T-cell (primary cell): ENCODE data around the gene REEP6. TPM values are rescaled to one million over a fixed set of nuclear protein-coding genes. Genes with fewer than 3 reads are reported as not detected.

Experiments used
- ATAC-seq, 4 experiments: fragments of 200-7000 bp in 3 of 4; fragments of 150-1000 bp in 1 of 4; cut with Tn5 transposase; replicated peaks in 1 of 4; 1 replicate in 3 of 4; 2 replicates in 1 of 4; pipeline ENCODE4 v1.10.0; 2021; ENCODE audit warnings: moderate library complexity in 3 of 4, mild to moderate bottlenecking in 2 of 4, moderate number of reproducible peaks in 1 of 4
- CTCF ChIA-PET, 2 donors: fragments of 300-600 bp; sonication (Branson Sonifier 250); formaldehyde crosslinking; loops; one replicate each; lab custom pipeline; 2022; ENCODE audit warnings: antibody characterized with exemption in 2 of 2; lab: Charles Lee
- POLR2A ChIA-PET, 2 donors: fragments of 300-600 bp; sonication (Branson Sonifier 250); formaldehyde crosslinking; loops; one replicate each; lab custom pipeline; 2022; ENCODE audit warnings: antibody characterized with exemption in 2 of 2; lab: Charles Lee
- DNase-seq, 35 experiments: peaks; one replicate each; pipeline versions ENCODE4 v3.0.0 to v3.0.0-alpha.2; 2013 to 2023
- H3K27ac ChIP-seq: one replicate; pipeline ENCODE4 v1.5.1; 2013; ENCODE audit warnings: low read length
- H3K27me3 ChIP-seq, 2 experiments: replicated peaks in 1 of 2; 1 replicate in 1 of 2; 2 replicates in 1 of 2; pipeline versions ENCODE4 v1.6.1 to v1.7.0; 2013; ENCODE audit warnings: low read length in 1 of 2, mixed read lengths in 1 of 2; ENCODE audit not compliant: control insufficient read depth in 2 of 2, insufficient read depth in 2 of 2; ENCODE audit errors: extremely low read depth in 1 of 2
- H3K36me3 ChIP-seq, 2 donors: 1 replicate in 1 of 2; 2 replicates in 1 of 2; pipeline versions ENCODE4 v1.6.1 to v1.7.0; 2013; ENCODE audit warnings: low read length in 1 of 2; ENCODE audit not compliant: control insufficient read depth in 2 of 2, insufficient read depth in 1 of 2; ENCODE audit errors: extremely low read depth in 1 of 2
- H3K4me1 ChIP-seq, 2 experiments: 1 replicate in 1 of 2; 2 replicates in 1 of 2; pipeline versions ENCODE4 v1.6.1 to v1.7.0; 2013; ENCODE audit warnings: low read length in 2 of 2, mixed read lengths in 1 of 2; ENCODE audit not compliant: insufficient read depth in 2 of 2, control insufficient read depth in 1 of 2; ENCODE audit errors: extremely low read depth in 1 of 2
- H3K4me3 ChIP-seq, 2 donors: 1 replicate in 1 of 2; 2 replicates in 1 of 2; pipeline versions ENCODE4 v1.5.1 to v1.7.0; 2013; ENCODE audit warnings: mild to moderate bottlenecking in 2 of 2, low read length in 1 of 2, moderate library complexity in 1 of 2; ENCODE audit not compliant: control insufficient read depth in 1 of 2; ENCODE audit errors: extremely low read depth in 1 of 2
- H3K9me3 ChIP-seq: 2 replicates; pipeline ENCODE4 v1.7.0; 2013
- H3K27ac Mint-ChIP-seq, 2 donors: one replicate each; pipeline ENCODE4 v1.8.0; 2020 to 2021; ENCODE audit warnings: mild to moderate bottlenecking in 2 of 2, mixed read lengths in 2 of 2
- H3K27me3 Mint-ChIP-seq, 2 donors: one replicate each; pipeline ENCODE4 v1.8.0; 2021 to 2022; ENCODE audit warnings: mixed read lengths in 2 of 2
- H3K36me3 Mint-ChIP-seq: one replicate; pipeline ENCODE4 v1.8.0; 2021; ENCODE audit warnings: mixed read lengths
- H3K4me1 Mint-ChIP-seq, 3 donors: one replicate each; pipeline ENCODE4 v1.8.0; 2020 to 2022; ENCODE audit warnings: mixed read lengths in 3 of 3, mild to moderate bottlenecking in 1 of 3
- H3K4me3 Mint-ChIP-seq, 3 donors: one replicate each; pipeline ENCODE4 v1.8.0; 2020 to 2022; ENCODE audit warnings: mild to moderate bottlenecking in 3 of 3, mixed read lengths in 3 of 3, moderate library complexity in 3 of 3
- H3K9me3 Mint-ChIP-seq, 3 donors: one replicate each; pipeline ENCODE4 v1.8.0; 2020 to 2022; ENCODE audit warnings: mixed read lengths in 3 of 3
- WGBS: methylation state at CpG from one replicate; pipeline ENCODE4 v1.1.5; 2013; ENCODE audit warnings: missing lambda C conversion rate; ENCODE audit not compliant: insufficient coverage; 5-methylcytosine and 5-hydroxymethylcytosine counted together
- total RNA-seq, 35 experiments: library from RNA in 6 of 35; stranded (reverse) in 6 of 35; fragments of 120-200 nt in 1 of 35; gene quantifications; one replicate each; pipeline versions ENCODE4 v1.2.1 to v1.2.4 and lab custom pipeline; 2013 to 2026

REEP6 gene
- total RNA-seq, 5 donors from 2014 or later (not counting 1 experiment from before 2014, with no cell fraction given), result 2.2 to 6.9 (median 5.5) TPM

DNA sequence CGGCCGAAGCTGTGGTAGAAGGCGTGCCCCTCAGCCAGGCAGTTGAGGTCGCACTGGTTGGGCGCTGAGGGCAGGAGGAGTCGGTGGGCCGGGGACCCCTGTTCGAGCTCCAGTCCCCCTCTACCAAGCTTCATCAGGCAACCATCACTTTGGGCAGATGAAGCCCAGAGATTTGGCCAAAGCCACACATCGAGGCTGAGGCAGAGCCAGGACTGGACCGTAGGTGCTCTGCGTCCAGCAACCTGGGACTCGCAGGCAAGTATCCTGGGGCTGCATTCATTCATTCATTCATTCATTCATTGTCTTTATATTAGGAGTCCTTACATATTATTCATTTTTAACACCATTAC is 17.5 kb downstream of the REEP6 start:
- Mint-ChIP-seq H3K4me1 (peaks cover 17 to 31% (median 18%) of the 10 kb centered on the region in 3 donors), H3K4me3 (peak overlapping the region in 2 of 3 donors; percentile 32 to 81), H3K27ac (peak overlapping the region in 1 of 2 donors; percentile 58), H3K27me3 (peaks cover 0 to 4% of the 10 kb centered on the region in 2 donors), H3K9me3 (no peaks in the 10 kb centered on the region), H3K36me3 (no peaks in the 10 kb centered on the region)
- H3K4me3 ChIP-seq, result no peak overlapping the region
- CTCF ChIA-PET, result interaction anchor here in 1 of 2 donors (0.7 kb wide), 1 partner anchor 17 kb away, joined by 3 read pairs; the partner anchor contains the start of gene REEP6
- H3K9me3 ChIP-seq, result no peaks in the 10 kb centered on the region
- DNase-seq, result no peak
- peak in 1 of 4 experiments; percentile 0 for ATAC-seq
- POLR2A ChIA-PET, result no interaction called here
- no peaks in the 10 kb centered on the region for H3K36me3 ChIP-seq
- 32% methylated on average over 8 of the region's 12 CpGs for WGBS
- no peak overlapping the region for H3K27ac ChIP-seq
- peaks cover 0 to 46% of the 10 kb centered on the region in 2 experiments for H3K4me1 ChIP-seq
- H3K27me3 ChIP-seq, result peaks cover 0 to 75% of the 10 kb centered on the region in 2 experiments

- H3K27ac ChIP-seq, result no peak overlapping the region
- H3K27ac Mint-ChIP-seq, result peak overlapping the region; percentile 11 to 31
- no peaks in the 10 kb centered on the region for H3K9me3 Mint-ChIP-seq
- H3K27me3 Mint-ChIP-seq, result peaks cover 0 to 4% of the 10 kb centered on the region in 2 donors
- peak overlapping the region in 1 of 3 donors; percentile 24 for H3K4me3 Mint-ChIP-seq
- H3K36me3 ChIP-seq, result no peaks in the 10 kb centered on the region
- 67% methylated on average over 6 of the region's 11 CpGs for WGBS
- ChIA-PET CTCF (no interaction called here), POLR2A (interaction anchor here in 1 of 2 donors (0.6 kb wide), 1 partner anchor 333 kb away, joined by 6 read pairs; no protein-coding TSS in a partner anchor)
- no peaks in the 10 kb centered on the region for H3K9me3 ChIP-seq
- H3K36me3 Mint-ChIP-seq, result no peaks in the 10 kb centered on the region
- H3K4me1 Mint-ChIP-seq, result peaks cover 15 to 31% (median 18%) of the 10 kb centered on the region in 3 donors
- ATAC-seq (no peak), DNase-seq (no peak)
- H3K27me3 ChIP-seq, result peaks cover 0 to 78% of the 10 kb centered on the region in 2 experiments
- H3K4me3 ChIP-seq, result no peak overlapping the region
- H3K4me1 ChIP-seq, result peaks cover 0 to 50% of the 10 kb centered on the region in 2 experiments
Measured at GRCh38 chr19:1509602-1510441, 18.8 kb downstream of the REEP6 start.

DNA sequence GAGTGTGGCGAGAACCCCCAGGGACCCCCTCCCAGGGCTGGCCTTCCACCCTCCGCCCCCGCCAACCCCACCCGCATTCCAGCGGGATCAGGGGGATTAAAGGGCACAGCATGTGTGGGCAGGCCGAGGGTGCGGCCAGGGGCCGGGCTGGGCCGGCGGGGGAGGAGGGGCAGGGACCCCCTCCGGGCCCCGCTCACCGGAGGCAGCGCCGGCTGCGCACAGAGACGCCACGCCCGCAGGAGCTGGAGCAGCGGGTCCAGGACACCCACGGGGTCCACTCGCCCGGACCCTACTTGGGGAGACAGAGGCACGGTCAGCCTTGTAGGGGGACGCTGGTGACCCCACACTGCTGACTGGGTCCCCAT is 19.4 kb downstream of the REEP6 start:
- no peaks in the 10 kb centered on the region for H3K9me3 ChIP-seq
- H3K27me3 ChIP-seq, result peaks cover 0 to 79% of the 10 kb centered on the region in 2 experiments
- H3K36me3 ChIP-seq, result no peaks in the 10 kb centered on the region
- H3K4me3 ChIP-seq, result no peak overlapping the region
- Mint-ChIP-seq H3K36me3 (no peaks in the 10 kb centered on the region), H3K27me3 (peaks cover 0 to 4% of the 10 kb centered on the region in 2 donors), H3K27ac (no peak overlapping the region), H3K4me3 (peak overlapping the region in 1 of 3 donors; percentile 72), H3K4me1 (peaks cover 15 to 30% (median 18%) of the 10 kb centered on the region in 3 donors), H3K9me3 (no peaks in the 10 kb centered on the region)
- no peak overlapping the region for H3K27ac ChIP-seq
- H3K4me1 ChIP-seq, result peaks cover 0 to 50% of the 10 kb centered on the region in 2 experiments
- DNase-seq, result no peak
- ChIA-PET CTCF (no interaction called here), POLR2A (no interaction called here)
- ATAC-seq, result no peak
- WGBS, result 48% methylated on average over 18 of the region's 25 CpGs

GRCh38 chr19:1510807-1511206 is 19.8 kb downstream of the REEP6 start:
- Histone ChIP-seq H3K27me3 (peaks cover 0 to 77% of the 10 kb centered on the region in 2 experiments), H3K9me3 (no peaks in the 10 kb centered on the region), H3K36me3 (no peaks in the 10 kb centered on the region), H3K4me1 (peaks cover 0 to 50% of the 10 kb centered on the region in 2 experiments), H3K4me3 (no peak overlapping the region), H3K27ac (no peak overlapping the region)
- WGBS, result 65% methylated on average over 2 of the region's 9 CpGs
- ChIA-PET CTCF (no interaction called here), POLR2A (no interaction called here)
- Mint-ChIP-seq H3K4me3 (peak overlapping the region in 1 of 3 donors; percentile 72), H3K9me3 (no peaks in the 10 kb centered on the region), H3K27ac (peak overlapping the region; percentile 27 to 39), H3K27me3 (peaks cover 0 to 4% of the 10 kb centered on the region in 2 donors), H3K36me3 (no peaks in the 10 kb centered on the region), H3K4me1 (peaks cover 15 to 29% (median 18%) of the 10 kb centered on the region in 3 donors)
- DNase-seq, result no peak
- ATAC-seq, result no peak

- Mint-ChIP-seq H3K4me1 (peaks cover 13 to 26% (median 18%) of the 10 kb centered on the region in 3 donors), H3K27me3 (peaks cover 0 to 4% of the 10 kb centered on the region in 2 donors), H3K4me3 (peak overlapping the region; percentile 68 to 72 (median 68)), H3K9me3 (no peaks in the 10 kb centered on the region), H3K36me3 (no peaks in the 10 kb centered on the region), H3K27ac (peak overlapping the region; percentile 39 to 43)
- ChIA-PET CTCF (no interaction called here), POLR2A (no interaction called here)
- H3K36me3 ChIP-seq, result no peaks in the 10 kb centered on the region
- H3K4me1 ChIP-seq, result peaks cover 0 to 49% of the 10 kb centered on the region in 2 experiments
- 60% methylated on average over 16 of the region's 22 CpGs for WGBS
- no peaks in the 10 kb centered on the region for H3K9me3 ChIP-seq
- peaks cover 0 to 71% of the 10 kb centered on the region in 2 experiments for H3K27me3 ChIP-seq
- H3K4me3 ChIP-seq, result no peak overlapping the region
- DNase-seq, result no peak
- no peak for ATAC-seq
- no peak overlapping the region for H3K27ac ChIP-seq
Measured at GRCh38 chr19:1511318-1512317, 20.6 kb downstream of the REEP6 start.
